ENCODE measurements around the gene HELQ.
"Not testable (repeated sequence)": the region's sequence is repeated elsewhere in the genome, so short reads cannot be mapped to it uniquely, and the experiment has no call there.

HELQ gene

GRCh38 chr4:83431200-83431599 lies 24.4 kb downstream of the HELQ start:
- DNase-seq: no peak

- DNase-seq: no peak
These were observed 37.4 kb downstream of the HELQ start for GRCh38 chr4:83418211-83418610.

GRCh38 chr4:83417566-83417965 lies 38.1 kb downstream of the HELQ start:
- no peak for DNase-seq

- peak; percentile 8 for DNase-seq
These were observed 41.9 kb downstream of the HELQ start for GRCh38 chr4:83413676-83414075.

- DNase-seq: no peak
These were observed 46.7 kb downstream of the HELQ start for GRCh38 chr4:83408908-83409307.

- DNase-seq: no peak
These were observed 49.5 kb downstream of the HELQ start for GRCh38 chr4:83405844-83406816.

- DNase-seq: not testable (repeated sequence)
These were observed 57.5 kb downstream of the HELQ start for GRCh38 chr4:83398158-83398557.

GRCh38 chr4:83393908-83394307 lies 61.7 kb downstream of the HELQ start:
- DNase-seq: no peak

GRCh38 chr4:83392562-83392961 lies 63.1 kb downstream of the HELQ start:
- DNase-seq: no peak

GRCh38 chr4:83390944-83391343 lies 64.7 kb downstream of the HELQ start:
- no peak for DNase-seq

- no peak for DNase-seq
These were observed 65.7 kb downstream of the HELQ start for GRCh38 chr4:83389756-83390505.

GRCh38 chr4:83389037-83389720 lies 66.4 kb downstream of the HELQ start:
- DNase-seq: no peak

- peak; percentile 16 for DNase-seq
These were observed 67.3 kb downstream of the HELQ start for GRCh38 chr4:83388313-83388676.

- no peak for DNase-seq
These were observed 67.9 kb downstream of the HELQ start for GRCh38 chr4:83387476-83388312.

GRCh38 chr4:83387012-83387411 lies 68.6 kb downstream of the HELQ start:
- DNase-seq: no peak

- DNase-seq: peak; percentile 35
These were observed 72.8 kb downstream of the HELQ start for GRCh38 chr4:83382850-83383249.

GRCh38 chr4:83381173-83381572 lies 74.5 kb downstream of the HELQ start:
- DNase-seq: no peak

- no peak for DNase-seq
These were observed 77.2 kb downstream of the HELQ start for GRCh38 chr4:83378419-83378818.

- no peak for DNase-seq
These were observed 82.7 kb downstream of the HELQ start for GRCh38 chr4:83372931-83373330.

- no peak for DNase-seq
These were observed 83.7 kb downstream of the HELQ start for GRCh38 chr4:83371936-83372335.

GRCh38 chr4:83371235-83371634 lies 84.4 kb downstream of the HELQ start:
- no peak for DNase-seq

- DNase-seq: peak; percentile 25
These were observed 85.0 kb downstream of the HELQ start for GRCh38 chr4:83370640-83370906.

All from inflammatory macrophage treated with lipopolysaccharide for 4 hours (primary cell).